GM23248 (cell line): ENCODE measurements around the gene AKR1C4. TPM values are rescaled to one million over a fixed set of nuclear protein-coding genes. Genes with fewer than 3 reads are reported as not detected.
"Not testable (repeated sequence)": the region's sequence is repeated elsewhere in the genome, so short reads cannot be mapped to it uniquely, and the experiment has no call there.

Experiments
- DNase-seq: peaks from one replicate; pipeline ENCODE4 v3.0.0-alpha.2; 2015
- H2AFZ ChIP-seq: fragments of 200-600 bp; sonication (generic); 2 replicates; pipeline ENCODE4 v1.6.1; 2016; ENCODE audit warnings: antibody characterized with exemption
- H3F3A ChIP-seq: fragments of 200-600 bp; sonication (generic); 2 replicates; pipeline ENCODE4 v1.6.1; 2016; ENCODE audit warnings: mild to moderate bottlenecking, antibody characterized with exemption, mixed run types; ENCODE audit not compliant: insufficient read depth
- H3K27ac ChIP-seq: fragments of 200-600 bp; sonication (generic); 2 replicates; pipeline ENCODE4 v1.5.1; 2016; ENCODE audit warnings: mild to moderate bottlenecking
- H3K27me3 ChIP-seq: fragments of 200-600 bp; sonication (generic); replicated peaks from 2 replicates; pipeline ENCODE4 v1.6.1; 2016; ENCODE audit warnings: mild to moderate bottlenecking; ENCODE audit not compliant: insufficient read depth
- H3K36me3 ChIP-seq: fragments of 200-600 bp; sonication (generic); 2 replicates; pipeline ENCODE4 v1.6.1; 2016; ENCODE audit warnings: low read depth, mild to moderate bottlenecking
- H3K4me1 ChIP-seq: fragments of 200-600 bp; sonication (generic); 2 replicates; pipeline ENCODE4 v1.6.1; 2016; ENCODE audit warnings: mild to moderate bottlenecking; ENCODE audit not compliant: insufficient read depth
- H3K4me2 ChIP-seq: fragments of 200-600 bp; sonication (generic); one replicate; pipeline ENCODE4 v1.6.1; 2016; ENCODE audit warnings: mild to moderate bottlenecking; ENCODE audit not compliant: unreplicated experiment
- H3K4me3 ChIP-seq: fragments of 200-600 bp; sonication (generic); 2 replicates; pipeline ENCODE4 v1.5.1; 2016; ENCODE audit warnings: mild to moderate bottlenecking
- H3K79me2 ChIP-seq: fragments of 200-600 bp; sonication (generic); 2 replicates; pipeline ENCODE4 v1.6.1; 2016; ENCODE audit warnings: mild to moderate bottlenecking; ENCODE audit not compliant: insufficient read depth
- H3K9ac ChIP-seq: fragments of 200-600 bp; sonication (generic); 2 replicates; pipeline ENCODE4 v1.6.1; 2016; ENCODE audit warnings: mild to moderate bottlenecking
- H3K9me2 ChIP-seq: fragments of 200-600 bp; sonication (generic); 2 replicates; pipeline ENCODE4 v1.6.1; 2016; ENCODE audit warnings: mixed run types, mild to moderate bottlenecking, moderate library complexity; ENCODE audit not compliant: insufficient read depth
- H3K9me3 ChIP-seq: fragments of 200-600 bp; sonication (generic); one replicate; pipeline ENCODE4 v1.6.1; 2017; ENCODE audit warnings: low read depth
- H4K20me1 ChIP-seq: fragments of 200-600 bp; sonication (generic); 2 replicates; pipeline ENCODE4 v1.6.0; 2016; ENCODE audit not compliant: insufficient read depth
- EZH2 ChIP-seq: fragments of 200-600 bp; sonication (generic); IDR thresholded peaks from 2 replicates; pipeline ENCODE4 v1.6.1; 2018; ENCODE audit warnings: antibody characterized with exemption, mild to moderate bottlenecking; ENCODE audit not compliant: insufficient read depth, poor library complexity, severe bottlenecking
- EZH2phosphoT487 ChIP-seq: fragments of 200-600 bp; sonication (generic); IDR thresholded peaks from 2 replicates; pipeline ENCODE4 v1.6.1; 2018; ENCODE audit warnings: antibody characterized with exemption, moderate library complexity, mild to moderate bottlenecking, low read depth; ENCODE audit not compliant: insufficient read depth
- WGBS, 2 experiments: methylation state at CpG; one replicate each; pipeline ENCODE4 v1.1.6; 2015 to 2017; ENCODE audit warnings: low lambda C conversion rate in 2 of 2, low coverage in 1 of 2; ENCODE audit errors: missing lambda C conversion rate in 2 of 2; 5-methylcytosine and 5-hydroxymethylcytosine counted together
- in situ Hi-C: fragments of 300-500 bp; cut with MboI; formaldehyde crosslinking; loops from 2 replicates; pipeline ENCODE4 v1.15.0; 2020
- polyA plus RNA-seq: library from polyadenylated mRNA; unstranded; fragments of >200 nt; fragmentation: Nextera tagmentation; extraction: Ambion mirVana; gene quantifications from 2 replicates; pipeline ENCODE4 v1.2.1, GENCODE V29; 2016
- total RNA-seq: library from RNA; depleted of rRNA; stranded (reverse); fragments of >200 nt; shearing (Covaris generic); gene quantifications from 2 replicates; pipeline ENCODE4 v1.2.3, GENCODE V29; 2014

AKR1C4 gene
- total and polyA plus RNA-seq, 2 experiments from 2014 or later = not detected

- in situ Hi-C loops = no loop called here
- Histone ChIP-seq H3K9me2 (no peaks in the 10 kb centered on the region), H2AFZ (no peak overlapping the region), H3F3A (no peaks in the 10 kb centered on the region), H3K4me1 (no peaks in the 10 kb centered on the region), H3K9me3 (no peaks in the 10 kb centered on the region), H3K4me2 (no peak overlapping the region), H3K27me3 (no peaks in the 10 kb centered on the region), H3K27ac (no peak overlapping the region), H4K20me1 (no peaks in the 10 kb centered on the region), H3K9ac (no peak overlapping the region), H3K36me3 (no peaks in the 10 kb centered on the region), H3K4me3 (no peak overlapping the region), H3K79me2 (no peaks in the 10 kb centered on the region)
- WGBS, 2 experiments = 3 to 12% methylated on average over 2 of the region's 2 CpGs
- no peak for TF ChIP-seq EZH2phosphoT487
- no peak for TF ChIP-seq EZH2
- DNase-seq = no peak
Measured at GRCh38 chr10:5163487-5163886, 33.1 kb upstream of the AKR1C4 start.

DNA sequence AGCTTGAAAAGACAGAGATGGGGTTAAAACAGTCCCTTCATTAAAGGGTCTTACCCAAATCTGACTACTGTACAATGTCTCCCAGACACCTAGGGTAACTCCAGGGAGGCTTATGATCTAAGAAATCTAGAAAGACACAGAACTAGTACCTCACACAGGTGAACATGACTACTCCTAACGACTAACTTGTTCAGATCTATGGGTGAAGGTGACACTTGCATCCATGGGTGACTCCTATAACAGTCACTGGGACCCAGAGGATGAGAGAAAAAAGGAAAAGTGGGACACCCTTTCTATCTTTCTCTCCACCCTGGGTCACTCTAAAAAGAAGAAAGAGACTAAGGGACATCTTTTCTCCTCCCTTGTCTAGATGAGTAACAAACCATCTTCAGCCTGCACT is 30.9 kb upstream of the AKR1C4 start:
- Histone ChIP-seq H3K4me1 (no peaks in the 10 kb centered on the region), H3K27ac (no peak overlapping the region), H3K9ac (no peak overlapping the region), H3K36me3 (no peaks in the 10 kb centered on the region), H3K79me2 (no peaks in the 10 kb centered on the region), H3K9me3 (no peaks in the 10 kb centered on the region), H3K27me3 (no peaks in the 10 kb centered on the region), H2AFZ (no peak overlapping the region), H3F3A (no peaks in the 10 kb centered on the region), H4K20me1 (no peaks in the 10 kb centered on the region), H3K4me3 (no peak overlapping the region), H3K9me2 (no peaks in the 10 kb centered on the region), H3K4me2 (no peak overlapping the region)
- 4% methylated on average over 1 of the region's 1 CpG for WGBS, 2 experiments
- no peak for DNase-seq
- TF ChIP-seq EZH2 = no peak
- TF ChIP-seq EZH2phosphoT487 = no peak
- in situ Hi-C loops = no loop called here

DNA sequence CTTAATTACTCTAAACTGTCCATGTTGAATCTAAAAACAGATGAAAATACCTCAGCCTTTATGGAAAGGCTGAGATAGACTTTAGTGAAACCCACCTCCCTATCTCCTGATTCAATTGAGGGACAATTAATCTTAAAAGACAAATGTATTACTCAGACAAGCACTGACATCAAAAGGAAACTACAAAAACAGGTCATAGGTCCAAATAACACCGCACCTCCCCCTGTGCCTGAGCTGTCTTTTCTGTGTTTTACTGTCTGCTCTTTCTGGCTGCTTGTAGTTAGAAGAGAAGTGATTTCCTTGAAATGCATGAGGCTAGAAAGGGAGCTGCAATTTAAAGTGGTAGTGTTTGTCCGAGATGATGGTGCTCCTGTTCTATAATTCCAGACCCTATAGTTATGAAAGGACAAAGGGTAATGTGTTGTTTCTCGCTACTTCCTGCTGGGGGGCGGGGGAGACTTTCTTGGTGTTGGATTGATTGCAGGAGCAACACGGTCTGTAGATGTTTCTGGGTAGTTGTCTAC is 27.7 kb upstream of the AKR1C4 start:
- Histone ChIP-seq H2AFZ (no peak overlapping the region), H3K4me2 (no peak overlapping the region), H4K20me1 (no peaks in the 10 kb centered on the region), H3K9me2 (no peaks in the 10 kb centered on the region), H3K4me3 (no peak overlapping the region), H3K79me2 (no peaks in the 10 kb centered on the region), H3K27ac (no peak overlapping the region), H3F3A (no peaks in the 10 kb centered on the region), H3K9me3 (no peaks in the 10 kb centered on the region), H3K4me1 (no peaks in the 10 kb centered on the region), H3K27me3 (no peaks in the 10 kb centered on the region), H3K9ac (no peak overlapping the region), H3K36me3 (no peaks in the 10 kb centered on the region)
- no peak for DNase-seq
- in situ Hi-C loops = no loop called here
- TF ChIP-seq EZH2phosphoT487 (no peak), EZH2 (no peak)
- WGBS, 2 experiments = 28 to 30% methylated on average over 5 of the region's 5 CpGs

DNA sequence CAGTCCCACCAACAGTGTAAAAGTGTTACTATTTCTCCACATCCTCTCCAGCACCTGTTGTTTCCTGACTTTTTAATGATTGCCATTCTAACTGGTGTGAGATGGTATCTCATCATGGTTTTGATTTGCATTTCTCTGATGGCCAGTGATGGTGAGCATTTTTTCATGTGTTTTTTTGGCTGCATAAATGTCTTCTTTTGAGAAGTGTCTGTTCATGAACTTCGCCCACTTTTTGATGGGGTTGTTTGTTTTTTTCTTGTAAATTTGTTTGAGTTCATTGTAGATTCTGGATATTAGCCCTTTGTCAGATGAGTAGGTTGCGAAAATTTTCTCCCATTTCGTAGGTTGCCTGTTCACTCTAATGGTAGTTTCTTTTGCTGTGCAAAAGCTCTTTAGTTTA is 21.1 kb upstream of the AKR1C4 start:
- DNase-seq, H3K9ac ChIP-seq, H3K9me3 ChIP-seq, H3K9me2 ChIP-seq, H3K4me2 ChIP-seq, H3K4me1 ChIP-seq, H3K79me2 ChIP-seq, H3K27ac ChIP-seq, H3K27me3 ChIP-seq, H3F3A ChIP-seq, H3K4me3 ChIP-seq, H4K20me1 ChIP-seq, in situ Hi-C loops, H3K36me3 ChIP-seq, H2AFZ ChIP-seq: not testable (repeated sequence)
- WGBS, 2 experiments = 50 to 69% methylated on average over 3 of the region's 3 CpGs

DNA sequence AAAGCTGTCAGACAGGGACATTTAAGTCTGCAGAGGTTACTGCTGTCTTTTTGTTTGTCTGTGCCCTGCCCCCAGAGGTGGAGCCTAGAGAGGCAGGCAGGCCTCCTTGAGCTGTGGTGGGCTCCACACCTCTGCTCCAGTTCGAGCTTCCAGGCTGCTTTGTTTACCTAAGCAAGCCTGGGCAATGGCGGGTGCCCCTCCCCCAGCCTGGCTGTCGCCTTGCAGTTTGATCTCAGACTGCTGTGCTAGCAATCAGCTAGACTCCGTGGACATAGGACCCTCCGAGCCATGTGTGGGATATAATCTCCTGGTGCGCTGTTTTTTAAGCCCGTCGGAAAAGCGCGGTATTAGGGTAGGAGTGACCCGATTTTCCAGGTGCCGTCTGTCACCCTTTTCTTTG is 16.1 kb upstream of the AKR1C4 start:
- H2AFZ ChIP-seq, H4K20me1 ChIP-seq, H3K27ac ChIP-seq, H3K4me2 ChIP-seq, in situ Hi-C loops, H3K9me2 ChIP-seq, H3K9ac ChIP-seq, H3F3A ChIP-seq, H3K4me1 ChIP-seq, DNase-seq, H3K36me3 ChIP-seq, H3K27me3 ChIP-seq, H3K4me3 ChIP-seq, H3K9me3 ChIP-seq, H3K79me2 ChIP-seq: not testable (repeated sequence)
- WGBS, 2 experiments = 53 to 70% methylated on average over 9 to 12 of the region's 12 CpGs
